Ascending aorta (tissue), 2 donors: Measurements from ENCODE around the gene SREBF2. TPM values are rescaled to one million over a fixed set of nuclear protein-coding genes. Genes with fewer than 3 reads are reported as not detected.

Experiments used
- DNase-seq, 2 donors: peaks; one replicate each; pipeline ENCODE4 v3.0.0-alpha.2; 2019; ENCODE audit warnings: low spot score in 2 of 2
- H3K27ac ChIP-seq, 2 donors: fragments of 200-600 bp; sonication (generic); one replicate each; pipeline ENCODE4 v1.5.1; 2016 to 2017; ENCODE audit warnings: mild to moderate bottlenecking in 1 of 2
- H3K27me3 ChIP-seq: fragments of 200-600 bp; sonication (generic); one replicate; pipeline ENCODE4 v1.5.1; 2017
- H3K36me3 ChIP-seq, 2 donors: fragments of 200-600 bp; sonication (generic); one replicate each; pipeline ENCODE4 v1.5.1; 2016
- H3K4me1 ChIP-seq, 2 donors: fragments of 200-600 bp; sonication (generic); one replicate each; pipeline ENCODE4 v1.5.1; 2016 to 2017; ENCODE audit warnings: mild to moderate bottlenecking in 1 of 2
- H3K4me3 ChIP-seq, 2 donors: fragments of 200-600 bp; sonication (generic); one replicate each; pipeline ENCODE4 v1.5.1; 2016 to 2017; ENCODE audit warnings: mild to moderate bottlenecking in 1 of 2
- H3K9me3 ChIP-seq, 2 donors: fragments of 200-600 bp; sonication (generic); one replicate each; pipeline ENCODE4 v1.5.1; 2016
- intact Hi-C: fragments of 100-400 bp; cut with DNase I; formaldehyde crosslinking; loops from one replicate; pipeline ENCODE4 v1.15.1; 2023
- total RNA-seq: library from RNA; depleted of rRNA; stranded (reverse); fragments of >200 nt; gene quantifications from one replicate; pipeline ENCODE4 v1.1.0, GENCODE V29; 2016
- TF ChIP-seq, protein P1 (sequence below), 3 experiments: fragments of 200-600 bp in 2 of 3; fragments of 450-650 bp in 1 of 3; sonication (generic) in 2 of 3; IDR thresholded peaks; one replicate each; pipeline ENCODE4 v1.5.1; 2016 to 2019; ENCODE audit warnings: antibody characterized with exemption in 3 of 3, mild to moderate bottlenecking in 1 of 3, moderate library complexity in 1 of 3

The SREBF2 gene
- 46.1 TPM for total RNA-seq

DNA sequence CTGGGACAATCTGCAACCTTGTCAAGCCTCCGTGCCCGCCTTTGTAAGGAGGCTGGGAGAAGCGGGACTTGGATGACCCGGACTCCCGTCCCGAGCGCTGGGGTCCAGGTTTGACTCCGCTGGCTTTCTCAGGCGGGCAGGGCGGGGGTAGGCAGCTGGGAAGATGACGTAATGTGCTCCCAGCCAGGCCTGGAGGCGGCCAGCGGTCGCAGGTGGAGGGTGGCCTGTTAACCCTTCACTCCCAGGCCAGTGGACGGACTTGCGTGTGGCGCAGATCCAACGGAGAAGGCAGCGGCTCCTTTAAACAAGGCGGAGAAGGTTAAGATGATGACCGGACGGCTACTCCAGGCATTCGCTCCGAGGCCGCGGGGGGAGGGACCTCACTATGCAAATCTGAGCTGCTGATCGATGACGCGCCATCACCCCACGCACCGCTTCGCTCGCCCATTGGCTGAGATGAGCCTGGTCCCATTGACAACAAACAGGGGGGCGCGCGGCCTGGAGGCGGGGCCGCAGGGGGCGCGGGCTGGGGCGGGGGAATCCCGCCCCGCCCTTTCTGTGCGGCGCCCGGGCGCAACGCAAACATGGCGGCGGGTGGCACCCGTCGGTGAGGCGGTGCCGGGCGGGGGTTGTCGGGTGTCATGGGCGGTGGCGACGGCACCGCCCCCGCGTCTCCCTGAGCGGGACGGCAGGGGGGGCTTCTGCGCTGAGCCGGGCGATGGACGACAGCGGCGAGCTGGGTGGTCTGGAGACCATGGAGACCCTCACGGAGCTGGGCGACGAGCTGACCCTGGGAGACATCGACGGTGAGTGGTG, at the start of gene SREBF2:
SREBF2 (plus strand) TSS at position 553 of the 816 bp plus-strand sequence; CDS start at position 719, 166 bp downstream.
- Histone ChIP-seq H3K36me3 (peaks cover 0 to 11% of the 10 kb centered on the region in 2 donors), H3K4me1 (peaks cover 0 to 5% of the 10 kb centered on the region in 2 donors), H3K27ac (peak within 1 kb of the TSS; percentile 92), H3K9me3 (no peaks in the 10 kb centered on the region), H3K27me3 (no peaks in the 10 kb centered on the region), H3K4me3 (peak within 1 kb of the TSS; percentile 90 to 97)
- intact Hi-C loops, result loop anchor here (1.0 to 2.0 kb wide), 4 partner anchors 32 to 247 kb away; partner anchors contain the start of genes CCDC134, CENPM, SMDT1 and SNU13
- TF ChIP-seq, protein P1, sequence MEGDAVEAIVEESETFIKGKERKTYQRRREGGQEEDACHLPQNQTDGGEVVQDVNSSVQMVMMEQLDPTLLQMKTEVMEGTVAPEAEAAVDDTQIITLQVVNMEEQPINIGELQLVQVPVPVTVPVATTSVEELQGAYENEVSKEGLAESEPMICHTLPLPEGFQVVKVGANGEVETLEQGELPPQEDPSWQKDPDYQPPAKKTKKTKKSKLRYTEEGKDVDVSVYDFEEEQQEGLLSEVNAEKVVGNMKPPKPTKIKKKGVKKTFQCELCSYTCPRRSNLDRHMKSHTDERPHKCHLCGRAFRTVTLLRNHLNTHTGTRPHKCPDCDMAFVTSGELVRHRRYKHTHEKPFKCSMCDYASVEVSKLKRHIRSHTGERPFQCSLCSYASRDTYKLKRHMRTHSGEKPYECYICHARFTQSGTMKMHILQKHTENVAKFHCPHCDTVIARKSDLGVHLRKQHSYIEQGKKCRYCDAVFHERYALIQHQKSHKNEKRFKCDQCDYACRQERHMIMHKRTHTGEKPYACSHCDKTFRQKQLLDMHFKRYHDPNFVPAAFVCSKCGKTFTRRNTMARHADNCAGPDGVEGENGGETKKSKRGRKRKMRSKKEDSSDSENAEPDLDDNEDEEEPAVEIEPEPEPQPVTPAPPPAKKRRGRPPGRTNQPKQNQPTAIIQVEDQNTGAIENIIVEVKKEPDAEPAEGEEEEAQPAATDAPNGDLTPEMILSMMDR (IDR thresholded peaks at IDR 0.05), result peak in 1 of 3 experiments; percentile 8
- peak; percentile 99 to 100 for DNase-seq

DNA sequence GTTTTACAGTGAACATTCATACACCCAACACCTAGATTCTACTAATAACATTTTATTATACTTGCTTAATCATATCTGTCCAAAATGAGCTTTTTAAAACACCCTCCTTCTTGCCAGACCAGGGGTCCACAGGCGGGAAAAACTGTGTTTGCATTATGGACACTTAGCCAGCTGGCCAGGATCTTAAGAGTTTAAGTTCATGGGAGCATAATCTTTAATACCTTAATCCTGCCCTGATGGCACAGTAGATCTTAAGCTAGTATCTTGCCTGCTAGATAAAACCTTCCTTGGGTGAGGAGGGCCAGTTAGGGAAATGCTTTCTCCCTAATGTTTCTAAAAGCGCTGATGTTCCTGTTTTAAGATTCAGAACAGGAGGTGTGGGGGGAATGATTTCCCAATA, 45.6 kb upstream of the SREBF2 start:
- no peak for DNase-seq
- no peaks in the 10 kb centered on the region for H3K36me3 ChIP-seq

DNA sequence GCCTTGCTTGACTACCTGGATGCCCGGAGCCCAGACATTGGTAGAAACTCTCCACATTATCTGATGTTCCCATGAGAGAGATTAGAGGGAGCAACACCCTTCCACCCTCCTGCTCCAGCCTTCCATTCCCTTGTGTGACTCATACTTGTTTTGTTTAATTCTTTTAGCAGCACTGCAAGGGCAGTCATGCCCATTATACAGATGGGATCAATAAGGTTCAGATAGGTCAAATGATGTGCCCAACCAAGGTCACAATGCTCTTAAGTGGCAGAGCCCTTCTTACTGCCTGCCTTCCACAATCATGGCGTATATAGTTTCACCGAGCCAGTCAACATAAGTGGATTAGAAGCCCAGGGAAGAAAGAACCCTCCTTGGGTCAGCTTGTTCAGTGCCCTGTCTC, 39.0 kb upstream of the SREBF2 start:
- intact Hi-C loops, result no loop called here
- no peak overlapping the region for H3K27ac ChIP-seq
- TF ChIP-seq, protein P1 (IDR thresholded peaks at IDR 0.05), result no peak
- H3K27me3 ChIP-seq, result no peaks in the 10 kb centered on the region
- DNase-seq, result no peak
- no peaks in the 10 kb centered on the region for H3K9me3 ChIP-seq
- no peaks in the 10 kb centered on the region for H3K36me3 ChIP-seq
- H3K4me3 ChIP-seq, result no peak overlapping the region
- no peaks in the 10 kb centered on the region for H3K4me1 ChIP-seq

More for the DNA sequence above, 45.6 kb upstream of the SREBF2 start:
- Histone ChIP-seq H3K27ac (no peak overlapping the region), H3K27me3 (no peaks in the 10 kb centered on the region), H3K4me1 (no peaks in the 10 kb centered on the region), H3K4me3 (no peak overlapping the region), H3K9me3 (no peaks in the 10 kb centered on the region)
- TF ChIP-seq, protein P1 (IDR thresholded peaks at IDR 0.05), result no peak
- intact Hi-C loops, result no loop called here

GRCh38 chr22:41798736-41799135, 34.2 kb upstream of the SREBF2 start:
- Histone ChIP-seq H3K27ac (peak overlapping the region in 1 of 2 donors; percentile 77), H3K4me3 (no peak overlapping the region), H3K27me3 (no peaks in the 10 kb centered on the region), H3K9me3 (no peaks in the 10 kb centered on the region), H3K36me3 (no peaks in the 10 kb centered on the region), H3K4me1 (peaks cover 0 to 20% of the 10 kb centered on the region in 2 donors)
- DNase-seq, result no peak
- intact Hi-C loops, result loop anchor here (1.0 kb wide), 1 partner anchor 101 kb away; no protein-coding TSS in a partner anchor
- TF ChIP-seq, protein P1 (IDR thresholded peaks at IDR 0.05), result no peak

- Histone ChIP-seq H3K36me3 (no peaks in the 10 kb centered on the region), H3K4me1 (peaks cover 0 to 20% of the 10 kb centered on the region in 2 donors), H3K9me3 (no peaks in the 10 kb centered on the region), H3K4me3 (peak overlapping the region; percentile 77 to 90), H3K27me3 (no peaks in the 10 kb centered on the region), H3K27ac (peak overlapping the region; percentile 77 to 83)
- TF ChIP-seq, protein P1 (IDR thresholded peaks at IDR 0.05), result no peak
- intact Hi-C loops, result loop anchor here (1.0 kb wide), 2 partner anchors 33 to 102 kb away; no protein-coding TSS in a partner anchor
- DNase-seq, result peak in 1 of 2 donors; percentile 66
Measured at GRCh38 chr22:41799486-41800347, 33.2 kb upstream of the SREBF2 start.
